ENCODE data around the gene PRDM13. TPM values are rescaled to one million over a fixed set of nuclear protein-coding genes. Genes with fewer than 3 reads are reported as not detected.
"Not testable (repeated sequence)": the region's sequence is repeated elsewhere in the genome, so short reads cannot be mapped to it uniquely, and the experiment has no call there.

The PRDM13 gene
- total and polyA plus RNA-seq, 4 donors = not detected

- H3K9me3 ChIP-seq (ENCODE audit: control insufficient read depth in 4 of 4, low read length in 3 of 4) = peaks cover 2 to 8% (median 5%) of the 10 kb centered on the region in 4 donors
- TF ChIP-seq FOXA2 (IDR thresholded peaks at IDR 0.05) (no peak), NR2F2 (IDR thresholded peaks at IDR 0.05) (no peak), EGR1 (IDR thresholded peaks at IDR 0.05; ENCODE audit: low read depth in 2 of 2) (no peak), CTCF (IDR thresholded peaks at IDR 0.05; ENCODE audit: low read depth, low read length, missing input control) (no peak)
- WGBS = 31% methylated on average over 2 of the region's 2 CpGs
Observed at GRCh38 chr6:99641270-99641669, 34.6 kb downstream of the PRDM13 start.

GRCh38 chr6:99645986-99646385 is 39.4 kb downstream of the PRDM13 start:
- no peak for DNase-seq (ENCODE audit: low spot score)
- Histone ChIP-seq H3K36me3 (ENCODE audit: control insufficient read depth in 4 of 4, insufficient read depth in 3 of 4, low read depth in 1 of 4, low read length in 3 of 4) (no peaks in the 10 kb centered on the region), H3K4me3 (ENCODE audit: low read depth in 1 of 3, low read length in 3 of 3) (no peak overlapping the region), H3K9me3 (ENCODE audit: control insufficient read depth in 4 of 4, low read length in 3 of 4) (no peaks in the 10 kb centered on the region), H3K27me3 (ENCODE audit: control insufficient read depth in 4 of 4, insufficient read depth in 4 of 4, low read length in 3 of 4) (peaks cover 0 to 8% (median 3%) of the 10 kb centered on the region in 4 donors), H3K9ac (ENCODE audit: low read depth in 1 of 2, low read length in 2 of 2) (no peak overlapping the region), H3K27ac (ENCODE audit: low read depth in 1 of 2, low read length in 2 of 2) (no peak overlapping the region), H3K4me1 (ENCODE audit: control insufficient read depth in 4 of 4, insufficient read depth in 4 of 4, low read length in 3 of 4) (no peaks in the 10 kb centered on the region)
- 48% methylated on average over 6 of the region's 6 CpGs for WGBS
- no peak for TF ChIP-seq RAD21 (IDR thresholded peaks at IDR 0.05)
- TF ChIP-seq FOXA2 (IDR thresholded peaks at IDR 0.05) = no peak
- no peak for TF ChIP-seq CTCF (IDR thresholded peaks at IDR 0.05; ENCODE audit: low read depth, low read length, missing input control)
- no peak for TF ChIP-seq SP1 (IDR thresholded peaks at IDR 0.05)
- no peak for TF ChIP-seq RXRA (IDR thresholded peaks at IDR 0.05)
- TF ChIP-seq JUND (IDR thresholded peaks at IDR 0.05) = no peak
- TF ChIP-seq MAX (IDR thresholded peaks at IDR 0.05) = no peak
- TF ChIP-seq YY1 (IDR thresholded peaks at IDR 0.05) = no peak
- no peak for TF ChIP-seq TAF1 (conservative IDR thresholded peaks at IDR 0.05)
- no peak for TF ChIP-seq FOXA1 (IDR thresholded peaks at IDR 0.05)

More at GRCh38 chr6:99641270-99641669, 34.6 kb downstream of the PRDM13 start:
- no peak overlapping the region for H3K27ac ChIP-seq (ENCODE audit: low read depth in 1 of 2, low read length in 2 of 2)
- DNase-seq (ENCODE audit: low spot score) = no peak
- H3K4me3 ChIP-seq (ENCODE audit: low read depth in 1 of 3, low read length in 3 of 3) = no peak overlapping the region
- H3K36me3 ChIP-seq (ENCODE audit: control insufficient read depth in 4 of 4, insufficient read depth in 3 of 4, low read depth in 1 of 4, low read length in 3 of 4) = no peaks in the 10 kb centered on the region
- no peaks in the 10 kb centered on the region for H3K4me1 ChIP-seq (ENCODE audit: control insufficient read depth in 4 of 4, insufficient read depth in 4 of 4, low read length in 3 of 4)
- peaks cover 0 to 5% (median 2%) of the 10 kb centered on the region in 4 donors for H3K27me3 ChIP-seq (ENCODE audit: control insufficient read depth in 4 of 4, insufficient read depth in 4 of 4, low read length in 3 of 4)
- H3K9ac ChIP-seq (ENCODE audit: low read depth in 1 of 2, low read length in 2 of 2) = no peak overlapping the region

GRCh38 chr6:99650091-99650571 is 43.5 kb downstream of the PRDM13 start:
- not testable (repeated sequence) for H3K4me1 ChIP-seq (ENCODE audit: control insufficient read depth in 4 of 4, insufficient read depth in 4 of 4, low read length in 3 of 4); DNase-seq (ENCODE audit: low spot score); H3K4me3 ChIP-seq (ENCODE audit: low read depth in 1 of 3, low read length in 3 of 3); H3K27me3 ChIP-seq (ENCODE audit: control insufficient read depth in 4 of 4, insufficient read depth in 4 of 4, low read length in 3 of 4); H3K27ac ChIP-seq (ENCODE audit: low read depth in 1 of 2, low read length in 2 of 2); H3K9ac ChIP-seq (ENCODE audit: low read depth in 1 of 2, low read length in 2 of 2); H3K9me3 ChIP-seq (ENCODE audit: control insufficient read depth in 4 of 4, low read length in 3 of 4); H3K36me3 ChIP-seq (ENCODE audit: control insufficient read depth in 4 of 4, insufficient read depth in 3 of 4, low read depth in 1 of 4, low read length in 3 of 4)
- 91% methylated on average over 22 of the region's 42 CpGs for WGBS

Data from liver (tissue), 9 donors.